COLO668 (cell line): ENCODE data around the gene TIMM44.
"Not testable (repeated sequence)": the region's sequence is repeated elsewhere in the genome, so short reads cannot be mapped to it uniquely, and the experiment has no call there.

Source experiments
- DNase-seq: peaks from one replicate; lab custom pipeline; 2025; ENCODE audit not compliant: unreplicated experiment; lab: John Stamatoyannopoulos, UW

The TIMM44 gene

DNA sequence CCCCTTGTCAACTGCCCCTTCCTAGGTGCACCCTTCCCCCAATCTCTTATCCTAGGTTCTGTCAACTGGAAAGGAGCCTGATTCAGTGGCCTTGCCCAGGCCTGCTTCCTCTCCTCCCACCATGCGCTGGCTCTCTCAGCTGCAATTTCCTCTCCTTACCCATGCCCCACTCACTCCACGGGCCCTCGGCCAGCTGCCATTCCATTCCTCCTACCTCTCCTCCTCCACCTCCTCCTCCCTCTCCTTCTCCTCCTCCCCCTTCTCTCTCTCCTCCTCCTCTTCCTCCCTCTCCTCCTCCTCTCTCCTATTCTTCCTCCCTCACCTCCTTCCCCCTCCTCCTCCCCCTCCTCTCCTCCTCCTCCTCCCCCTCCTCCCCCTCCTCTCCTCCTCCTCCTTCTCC, 9.6 kb upstream of the TIMM44 start:
- DNase-seq = no peak

DNA sequence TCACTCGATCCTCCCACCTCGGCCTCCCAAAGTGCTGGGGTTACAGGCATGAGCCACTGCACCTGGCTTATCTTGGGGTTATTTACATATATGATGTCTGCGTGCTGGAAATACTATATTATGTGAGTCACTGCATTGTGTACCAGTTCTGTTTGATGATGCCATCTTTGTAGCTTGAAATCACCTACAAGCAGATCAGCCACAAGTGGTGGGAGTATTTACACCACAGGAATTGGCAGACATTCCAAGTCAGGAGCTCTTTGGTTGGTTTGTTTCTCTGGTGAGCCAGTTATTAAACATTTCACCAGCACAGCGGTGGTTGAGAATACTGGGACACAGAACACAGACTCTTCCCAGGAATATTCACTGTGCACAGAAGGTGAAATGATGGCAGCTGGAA, 4.5 kb upstream of the TIMM44 start:
- no peak for DNase-seq

DNA sequence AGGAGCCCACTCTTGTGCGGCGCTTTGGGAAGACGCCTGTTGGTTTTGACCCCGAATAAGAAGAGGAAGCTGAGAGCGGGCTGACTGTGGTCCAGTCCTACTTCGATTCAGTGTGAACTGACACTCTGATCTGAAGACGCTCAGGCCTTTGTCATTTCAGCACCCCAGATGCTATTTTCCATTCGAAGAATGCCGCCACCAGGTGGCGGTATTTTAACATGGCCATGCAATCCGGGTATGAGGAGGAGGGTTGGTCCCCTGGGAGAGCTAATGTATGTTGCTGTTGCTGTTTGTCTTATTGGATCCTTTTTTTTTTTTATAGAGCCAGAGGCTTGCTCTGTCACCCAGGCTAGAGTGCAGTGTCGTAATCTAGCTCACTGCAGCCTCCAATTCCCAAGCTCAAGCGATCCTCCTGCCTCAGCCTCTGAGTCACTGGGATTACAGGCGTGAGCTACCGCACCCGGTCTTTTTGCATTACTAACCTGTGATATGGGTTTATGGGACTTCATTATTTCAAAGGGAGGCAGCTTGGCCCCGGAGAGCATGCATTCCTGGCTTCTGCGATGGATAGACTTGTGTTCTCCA, 803 bp upstream of the TIMM44 start:
- DNase-seq = peak; percentile 89

- DNase-seq = no peak
These were observed 454 bp downstream of the TIMM44 start for GRCh38 chr19:7942981-7943443.

- no peak for DNase-seq
These were observed 1.4 kb downstream of the TIMM44 start for GRCh38 chr19:7941895-7942596.

DNA sequence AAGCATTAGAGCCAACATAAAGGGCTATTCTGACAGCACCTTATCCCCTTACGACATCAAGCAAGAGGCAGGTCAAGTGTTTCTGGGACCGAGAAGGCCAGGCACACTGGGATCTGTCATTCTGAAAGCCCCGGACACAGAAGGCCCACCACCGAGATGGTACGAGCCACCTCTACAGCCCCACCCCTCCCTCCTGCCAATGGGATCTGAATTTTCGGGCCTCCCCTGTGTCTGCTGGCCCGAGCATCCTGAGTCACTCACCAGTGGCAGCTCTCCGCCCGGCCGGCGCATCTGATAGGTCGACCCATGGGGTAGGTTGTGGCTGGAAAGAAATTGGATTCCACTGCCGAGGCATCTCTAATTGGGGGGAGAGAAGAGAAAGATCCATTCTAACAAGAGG, 2.6 kb downstream of the TIMM44 start:
- DNase-seq = no peak

GRCh38 chr19:7934766-7935165, 8.7 kb downstream of the TIMM44 start:
- DNase-seq = no peak

- DNase-seq = no peak
These were observed 9.4 kb downstream of the TIMM44 start for GRCh38 chr19:7933828-7934725.

DNA sequence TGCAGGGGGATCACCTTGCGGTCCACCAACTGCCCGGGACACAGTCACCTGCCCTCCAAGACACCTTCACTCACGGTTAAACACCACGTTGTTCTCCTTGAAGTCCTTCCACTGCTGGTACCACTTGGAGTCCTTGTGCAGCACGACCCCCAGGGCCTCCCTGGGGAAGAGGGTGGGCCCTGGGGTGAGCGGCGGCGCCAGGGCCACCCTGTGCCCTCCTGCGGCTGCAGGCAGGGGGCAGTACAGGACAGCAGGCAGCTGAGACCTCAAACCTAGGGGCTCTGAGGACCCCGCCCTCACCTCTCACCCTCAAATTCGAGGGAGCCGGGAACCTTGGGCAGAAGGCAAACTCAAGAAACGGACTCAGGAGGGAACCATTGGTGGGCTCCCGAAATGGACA, 10.1 kb downstream of the TIMM44 start:
- no peak for DNase-seq

GRCh38 chr19:7932930-7933300, 10.6 kb downstream of the TIMM44 start:
- DNase-seq = no peak

- DNase-seq = no peak
These were observed 11.1 kb downstream of the TIMM44 start for GRCh38 chr19:7932276-7932929.

DNA sequence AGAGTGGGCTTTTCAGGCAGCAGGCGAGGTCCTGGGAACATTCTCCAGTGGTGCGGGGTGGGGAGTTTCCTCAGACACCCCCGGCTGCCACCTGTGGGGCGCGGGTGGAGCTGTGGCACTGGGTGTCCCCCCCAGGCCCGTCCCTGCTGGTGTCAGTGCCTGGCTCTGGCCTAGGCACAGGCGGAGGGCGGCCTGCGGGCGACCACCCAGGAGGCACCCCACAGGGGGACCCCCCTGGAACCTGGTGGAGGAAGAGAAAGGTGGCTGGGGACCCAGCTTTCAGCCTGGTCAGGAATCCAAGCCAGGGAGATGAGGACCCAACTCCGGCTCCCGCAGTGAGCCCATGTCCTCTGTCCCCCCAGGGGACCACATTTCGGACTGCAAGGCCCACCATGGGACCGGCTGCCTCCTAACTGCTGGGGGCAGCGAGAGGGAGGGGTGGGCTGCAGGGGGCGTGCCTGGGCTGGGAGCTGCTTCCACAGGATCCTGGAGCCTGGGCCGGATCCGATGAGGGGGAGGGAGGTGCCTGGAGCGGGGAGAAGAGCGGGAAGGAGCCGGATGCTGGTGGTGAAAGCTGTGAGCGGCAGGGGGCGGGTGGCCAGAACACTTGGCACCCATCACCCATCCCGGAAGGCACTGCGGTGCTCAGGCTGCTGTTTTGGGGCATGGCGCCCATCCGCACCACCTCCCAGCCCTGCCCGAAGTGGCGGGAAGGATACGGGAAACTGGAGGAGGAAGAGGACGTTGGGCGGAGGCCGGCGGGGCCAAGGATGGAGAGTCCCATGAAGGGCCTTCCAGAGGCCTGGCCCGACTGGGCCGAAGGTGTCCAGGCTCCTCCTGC, 12.0 kb downstream of the TIMM44 start:
- no peak for DNase-seq

DNA sequence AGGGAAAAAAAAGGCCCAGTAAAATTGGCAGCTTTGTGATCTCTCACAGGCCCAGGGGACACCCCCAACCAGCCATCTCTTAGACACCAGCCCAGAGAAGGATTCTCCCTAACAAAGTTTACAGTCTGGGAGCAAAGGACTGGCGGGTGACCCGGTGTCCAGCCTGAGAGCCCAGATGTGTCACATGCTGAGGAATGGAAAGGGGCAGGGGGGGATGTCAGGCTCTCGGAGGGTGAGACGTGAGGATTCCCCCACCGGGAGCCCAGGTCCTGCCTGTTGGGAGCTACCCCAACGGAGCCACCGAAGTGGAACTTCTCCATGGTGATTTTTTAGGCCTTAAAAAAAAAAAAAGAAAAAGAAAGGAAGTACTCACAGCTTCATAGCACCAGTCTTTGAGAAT, 12.7 kb downstream of the TIMM44 start:
- DNase-seq = no peak

DNA sequence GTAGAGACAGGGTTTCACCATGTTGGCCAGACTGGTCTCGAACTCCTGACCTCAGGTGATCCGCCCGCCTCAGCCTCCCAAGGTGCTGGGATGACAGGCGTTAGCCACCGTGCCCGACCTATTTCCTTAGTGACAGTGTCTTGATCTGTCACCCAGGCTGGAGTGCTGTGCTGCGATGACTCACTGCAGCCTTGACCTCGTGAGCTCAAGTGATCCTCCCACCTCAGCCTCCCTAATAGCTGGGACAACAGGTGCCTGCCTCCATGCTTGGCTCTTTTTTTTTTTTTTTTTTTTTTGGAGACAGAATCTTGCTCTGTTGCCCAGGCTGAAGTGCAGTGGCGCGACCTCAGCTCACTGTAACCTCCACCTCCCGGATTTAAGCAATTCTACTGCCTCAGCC, 13.4 kb downstream of the TIMM44 start:
- DNase-seq = not testable (repeated sequence)

DNA sequence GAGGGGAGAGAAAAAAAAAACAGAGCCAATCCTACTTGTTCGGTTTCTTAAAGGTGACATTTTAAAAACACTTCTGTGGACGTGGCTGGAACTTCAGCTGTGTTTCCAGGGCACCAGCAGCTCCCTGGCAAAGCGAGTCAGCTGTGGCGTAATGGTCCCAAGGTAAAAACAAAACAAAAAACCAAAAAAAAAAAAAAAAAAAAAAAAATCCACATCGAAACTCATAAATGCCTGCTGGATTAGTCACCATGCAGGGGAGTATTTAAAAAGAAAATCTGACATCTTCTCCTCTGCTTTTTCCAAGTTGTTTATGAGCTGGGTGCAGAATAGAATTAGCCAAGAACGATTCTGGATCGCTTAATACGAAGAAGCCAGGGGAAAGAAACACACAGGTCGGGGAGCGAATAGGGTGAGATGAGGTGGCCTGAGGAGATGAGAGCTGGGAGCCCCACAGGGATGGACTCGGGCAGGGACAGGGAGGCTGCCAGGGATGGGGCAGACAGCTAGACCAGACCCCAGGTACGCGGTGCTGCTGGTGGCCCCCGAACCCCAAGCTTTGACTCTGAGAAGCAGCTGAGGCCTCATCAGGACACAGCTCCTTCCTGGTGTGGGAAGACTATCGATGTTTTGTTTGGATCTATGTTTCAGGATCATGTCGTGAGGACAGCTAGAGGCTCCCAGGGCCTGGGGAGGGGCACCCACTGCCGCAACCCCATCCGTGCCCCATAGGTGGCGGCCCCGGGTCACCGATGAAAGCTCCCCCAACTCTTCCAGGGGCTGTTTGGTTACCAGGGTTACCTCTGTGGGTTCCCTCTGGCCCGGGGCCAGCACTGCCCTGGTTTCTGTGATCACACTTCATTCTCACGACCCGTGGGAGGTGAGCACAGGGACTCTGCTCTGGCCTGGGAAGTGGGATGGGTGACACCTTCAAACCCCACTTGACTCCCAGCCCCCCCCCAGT, 14.4 kb downstream of the TIMM44 start:
- DNase-seq = peak; percentile 53

DNA sequence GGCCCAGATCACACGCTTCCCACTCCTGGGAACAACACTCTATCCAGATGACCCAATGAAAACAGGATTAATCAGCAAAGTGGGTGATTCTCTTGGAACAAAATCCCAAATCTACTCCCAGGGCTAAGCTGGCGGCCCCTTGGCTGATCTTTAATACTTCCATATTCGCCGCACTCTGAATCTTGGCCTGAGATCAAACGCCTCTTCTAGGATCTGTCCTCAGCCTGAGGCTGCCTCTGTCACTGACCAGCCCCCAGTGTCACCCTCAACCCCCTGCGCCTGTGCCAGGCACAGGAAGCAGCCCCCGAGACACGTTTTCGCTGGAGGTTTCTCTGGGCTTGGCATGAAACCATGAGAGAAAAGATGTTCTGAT, 15.1 kb downstream of the TIMM44 start:
- DNase-seq = no peak

GRCh38 chr19:7927605-7928333, 15.7 kb downstream of the TIMM44 start:
- DNase-seq = no peak

DNA sequence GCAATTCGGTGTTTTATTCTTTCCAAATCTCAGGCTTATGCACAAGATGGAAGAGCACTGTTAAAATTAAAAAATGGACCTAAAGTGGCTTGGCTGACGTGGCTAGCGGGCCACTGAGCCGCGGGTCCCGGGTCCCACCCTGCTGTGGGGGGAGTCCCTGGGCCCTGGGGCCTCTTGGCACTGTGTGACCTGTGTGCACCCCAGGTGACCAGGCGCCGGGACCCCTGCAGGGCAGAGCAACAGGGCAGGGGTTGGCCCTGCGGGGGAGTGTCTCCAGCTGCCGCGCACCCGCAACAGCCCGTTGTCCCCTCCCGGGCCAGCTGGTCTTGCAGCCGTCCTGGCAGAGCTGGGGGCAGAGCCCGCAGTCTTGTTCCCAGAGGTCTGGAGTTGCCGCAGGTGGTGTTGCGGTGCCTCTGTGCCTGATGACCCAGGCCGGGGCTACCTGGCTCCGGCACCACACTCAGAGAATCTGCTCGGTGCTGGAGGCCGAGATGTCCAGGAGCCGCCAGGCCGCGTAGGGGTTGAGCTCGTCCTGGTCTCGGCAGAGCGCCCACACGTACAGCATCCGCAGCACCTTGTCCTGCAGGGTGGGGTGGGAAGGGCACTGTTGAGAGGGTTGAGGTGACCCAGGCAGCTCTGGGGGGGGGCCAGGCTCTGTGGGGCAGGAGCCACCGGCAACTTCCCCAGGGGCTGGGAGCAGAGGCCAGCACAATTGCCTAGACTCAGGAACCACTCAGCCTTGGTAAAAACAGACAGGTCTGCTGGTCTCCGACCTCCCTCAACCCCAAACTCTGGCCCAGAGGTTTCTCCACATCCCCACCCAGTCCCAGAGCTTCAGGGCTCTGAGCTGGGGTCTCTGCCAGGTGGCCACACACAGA, 16.5 kb downstream of the TIMM44 start:
- DNase-seq = no peak
